AG04450 (cell line): ENCODE results near the gene APLNR. TPM values are rescaled to one million over a fixed set of nuclear protein-coding genes. Genes with fewer than 3 reads are reported as not detected.

Experiments used
- CTCF ChIA-PET: fragments of 300-600, 350-600 bp; formaldehyde crosslinking; extraction: SDS; loops from one replicate; lab custom pipeline; 2022; ENCODE audit warnings: antibody characterized with exemption, inconsistent platforms; lab: Charles Lee
- POLR2A ChIA-PET: fragments of 350-600 bp; formaldehyde crosslinking; extraction: SDS; loops from one replicate; lab custom pipeline; 2021; ENCODE audit warnings: antibody characterized with exemption, inconsistent platforms; lab: Yijun Ruan, JAX
- DNase-seq: peaks from one replicate; pipeline ENCODE4 v3.0.0-alpha.2; 2011; ENCODE audit warnings: low read depth, low spot score
- H3K27ac ChIP-seq: one replicate; pipeline ENCODE4 v1.5.1; 2012; ENCODE audit warnings: low read depth, low read length, control low read depth
- H3K27me3 ChIP-seq: one replicate; pipeline ENCODE4 v1.6.0; 2012; ENCODE audit warnings: low read length; ENCODE audit not compliant: control insufficient read depth, insufficient read depth
- H3K4me3 ChIP-seq: 2 replicates; pipeline ENCODE4 v1.5.1; 2011; ENCODE audit warnings: mild to moderate bottlenecking, low read depth, low read length, control low read depth
- H3K9me3 ChIP-seq: 2 replicates; pipeline ENCODE4 v1.5.1; 2012; ENCODE audit warnings: low read length; ENCODE audit not compliant: control insufficient read depth, insufficient read depth
- polyA plus RNA-seq: library from polyadenylated mRNA; depleted of rRNA; stranded (reverse); fragments of >200 nt; gene quantifications from 2 replicates; pipeline ENCODE4 v1.2.3, GENCODE V29; 2011
- TF ChIP-seq, protein P1 (sequence below): IDR thresholded peaks from 2 replicates; pipeline ENCODE4 v1.5.1; 2011; ENCODE audit warnings: low read depth, low read length, control low read depth, inconsistent platforms

APLNR gene
- polyA plus RNA-seq, 1 experiment: not detected

DNA sequence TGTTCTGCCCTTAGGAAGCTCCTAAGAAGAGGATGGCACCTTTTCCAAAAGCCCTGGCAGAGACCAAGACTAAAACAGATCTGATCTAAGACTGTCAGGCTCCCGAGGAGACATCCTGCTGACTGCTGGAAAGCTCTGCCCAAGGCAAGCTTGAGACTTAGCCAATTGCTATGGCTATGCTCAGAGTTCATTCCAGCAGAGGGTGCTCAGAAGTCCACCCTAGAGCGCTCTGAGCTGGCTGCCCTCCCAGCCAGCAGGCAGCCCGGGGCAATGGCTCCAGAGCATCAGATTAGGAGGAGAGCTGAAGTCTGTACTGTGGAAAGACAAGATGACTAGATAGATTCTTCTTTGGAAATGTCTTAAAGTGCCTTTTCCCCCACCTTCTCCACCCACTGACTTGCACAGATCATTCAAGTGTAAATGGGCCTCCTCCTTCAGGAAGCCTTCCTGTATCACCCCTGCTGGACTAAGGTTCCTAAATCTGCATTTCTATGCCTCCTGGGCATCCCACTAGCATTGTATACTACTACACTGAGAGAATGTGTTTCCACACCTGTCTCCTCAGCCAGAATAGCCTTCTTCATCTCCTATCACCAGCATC lies 31.9 kb downstream of the APLNR start:
- Histone ChIP-seq H3K27ac (no peak overlapping the region), H3K27me3 (peaks cover 46% of the 10 kb centered on the region), H3K9me3 (no peaks in the 10 kb centered on the region), H3K4me3 (no peak overlapping the region)
- ChIA-PET POLR2A (interaction anchor here (0.5 kb wide), 1 partner anchor 8 kb away, joined by 3 read pairs; no protein-coding TSS in a partner anchor), CTCF (interaction anchor here (0.8 to 8.0 kb wide), 5 partner anchors 8 to 364 kb away, joined by 3 to 119 read pairs (median 4); no protein-coding TSS in a partner anchor)
- no peak for DNase-seq
- TF ChIP-seq, protein P1, sequence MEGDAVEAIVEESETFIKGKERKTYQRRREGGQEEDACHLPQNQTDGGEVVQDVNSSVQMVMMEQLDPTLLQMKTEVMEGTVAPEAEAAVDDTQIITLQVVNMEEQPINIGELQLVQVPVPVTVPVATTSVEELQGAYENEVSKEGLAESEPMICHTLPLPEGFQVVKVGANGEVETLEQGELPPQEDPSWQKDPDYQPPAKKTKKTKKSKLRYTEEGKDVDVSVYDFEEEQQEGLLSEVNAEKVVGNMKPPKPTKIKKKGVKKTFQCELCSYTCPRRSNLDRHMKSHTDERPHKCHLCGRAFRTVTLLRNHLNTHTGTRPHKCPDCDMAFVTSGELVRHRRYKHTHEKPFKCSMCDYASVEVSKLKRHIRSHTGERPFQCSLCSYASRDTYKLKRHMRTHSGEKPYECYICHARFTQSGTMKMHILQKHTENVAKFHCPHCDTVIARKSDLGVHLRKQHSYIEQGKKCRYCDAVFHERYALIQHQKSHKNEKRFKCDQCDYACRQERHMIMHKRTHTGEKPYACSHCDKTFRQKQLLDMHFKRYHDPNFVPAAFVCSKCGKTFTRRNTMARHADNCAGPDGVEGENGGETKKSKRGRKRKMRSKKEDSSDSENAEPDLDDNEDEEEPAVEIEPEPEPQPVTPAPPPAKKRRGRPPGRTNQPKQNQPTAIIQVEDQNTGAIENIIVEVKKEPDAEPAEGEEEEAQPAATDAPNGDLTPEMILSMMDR: peak; percentile 28

GRCh38 chr11:57203882-57204480 lies 33.1 kb downstream of the APLNR start:
- TF ChIP-seq, protein P1: no peak
- Histone ChIP-seq H3K4me3 (no peak overlapping the region), H3K27me3 (peaks cover 46% of the 10 kb centered on the region), H3K27ac (no peak overlapping the region), H3K9me3 (no peaks in the 10 kb centered on the region)
- POLR2A ChIA-PET: interaction anchor here (1.7 kb wide), 1 partner anchor 9 kb away, joined by 5 read pairs; no protein-coding TSS in a partner anchor
- CTCF ChIA-PET: interaction anchor here (0.7 to 8.0 kb wide), 5 partner anchors 9 to 363 kb away, joined by 3 to 119 read pairs (median 4); no protein-coding TSS in a partner anchor
- DNase-seq: no peak

DNA sequence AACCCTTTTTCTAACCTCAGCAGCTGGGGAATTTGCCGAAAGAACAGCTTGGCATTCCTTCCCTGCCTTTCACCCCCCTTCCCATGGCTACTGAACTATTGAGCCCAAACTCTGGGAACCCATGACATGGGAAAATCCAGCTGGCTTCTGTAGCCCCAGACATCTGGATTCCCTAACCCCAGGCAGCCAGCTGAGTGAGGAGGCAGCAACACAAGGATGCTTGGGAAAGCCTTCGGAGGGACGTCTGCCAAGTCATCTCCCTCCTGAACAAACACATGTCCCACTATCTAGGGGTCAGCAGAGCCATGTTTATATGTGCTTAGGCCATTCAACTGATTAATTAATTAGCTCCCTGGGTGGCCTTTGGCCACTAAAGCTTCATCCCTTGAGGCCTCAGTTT lies 33.7 kb downstream of the APLNR start:
- Histone ChIP-seq H3K27ac (peak overlapping the region; percentile 31), H3K4me3 (no peak overlapping the region), H3K9me3 (no peaks in the 10 kb centered on the region), H3K27me3 (peaks cover 44% of the 10 kb centered on the region)
- POLR2A ChIA-PET: interaction anchor here (1.7 kb wide), 1 partner anchor 10 kb away, joined by 5 read pairs; no protein-coding TSS in a partner anchor
- no peak for DNase-seq
- CTCF ChIA-PET: interaction anchor here (0.7 to 8.0 kb wide), 2 partner anchors 47 to 75 kb away, joined by 3 to 119 read pairs; no protein-coding TSS in a partner anchor
- TF ChIP-seq, protein P1: no peak

DNA sequence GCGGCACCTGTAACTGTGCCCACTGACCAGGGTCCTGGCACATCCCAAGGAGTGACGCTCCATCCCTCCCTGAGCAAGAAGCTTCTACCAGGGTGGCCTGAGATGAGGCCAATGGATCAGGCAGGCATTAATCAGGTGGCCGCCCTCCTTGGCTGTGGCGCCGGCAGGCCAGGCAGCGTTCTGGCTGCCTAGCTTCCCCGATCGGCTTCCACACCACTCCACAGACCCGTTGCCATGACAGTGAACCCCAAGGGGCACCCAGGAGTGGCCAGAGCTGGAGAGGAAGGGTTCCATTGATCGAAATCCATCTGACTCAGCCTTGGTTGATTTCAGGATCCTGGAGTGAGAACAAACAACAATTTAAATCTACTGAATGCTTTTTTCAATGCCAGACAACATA lies 34.8 kb downstream of the APLNR start:
- Histone ChIP-seq H3K4me3 (no peak overlapping the region), H3K27ac (no peak overlapping the region), H3K9me3 (no peaks in the 10 kb centered on the region), H3K27me3 (peaks cover 44% of the 10 kb centered on the region)
- no peak for DNase-seq
- POLR2A ChIA-PET: no interaction called here
- CTCF ChIA-PET: interaction anchor here (8.0 kb wide), 1 partner anchor 48 kb away, joined by 119 read pairs; no protein-coding TSS in a partner anchor
- TF ChIP-seq, protein P1: no peak

GRCh38 chr11:57200917-57201316 lies 36.1 kb downstream of the APLNR start:
- DNase-seq: no peak
- H3K9me3 ChIP-seq: no peaks in the 10 kb centered on the region
- no peak overlapping the region for H3K4me3 ChIP-seq
- CTCF ChIA-PET: no interaction called here
- POLR2A ChIA-PET: no interaction called here
- peaks cover 39% of the 10 kb centered on the region for H3K27me3 ChIP-seq
- H3K27ac ChIP-seq: no peak overlapping the region
- TF ChIP-seq, protein P1: no peak
